GM12873 (cell line): ENCODE data around the gene KCNT1.

ENCODE experiments used
- TF ChIP-seq, protein P1 (sequence below): IDR thresholded peaks from 2 replicates; pipeline ENCODE4 v1.5.1; 2012; ENCODE audit warnings: low read depth, mild to moderate bottlenecking, moderate library complexity, low read length, control low read depth; ENCODE audit not compliant: insufficient read depth; ENCODE audit errors: missing control alignments

The KCNT1 gene

DNA sequence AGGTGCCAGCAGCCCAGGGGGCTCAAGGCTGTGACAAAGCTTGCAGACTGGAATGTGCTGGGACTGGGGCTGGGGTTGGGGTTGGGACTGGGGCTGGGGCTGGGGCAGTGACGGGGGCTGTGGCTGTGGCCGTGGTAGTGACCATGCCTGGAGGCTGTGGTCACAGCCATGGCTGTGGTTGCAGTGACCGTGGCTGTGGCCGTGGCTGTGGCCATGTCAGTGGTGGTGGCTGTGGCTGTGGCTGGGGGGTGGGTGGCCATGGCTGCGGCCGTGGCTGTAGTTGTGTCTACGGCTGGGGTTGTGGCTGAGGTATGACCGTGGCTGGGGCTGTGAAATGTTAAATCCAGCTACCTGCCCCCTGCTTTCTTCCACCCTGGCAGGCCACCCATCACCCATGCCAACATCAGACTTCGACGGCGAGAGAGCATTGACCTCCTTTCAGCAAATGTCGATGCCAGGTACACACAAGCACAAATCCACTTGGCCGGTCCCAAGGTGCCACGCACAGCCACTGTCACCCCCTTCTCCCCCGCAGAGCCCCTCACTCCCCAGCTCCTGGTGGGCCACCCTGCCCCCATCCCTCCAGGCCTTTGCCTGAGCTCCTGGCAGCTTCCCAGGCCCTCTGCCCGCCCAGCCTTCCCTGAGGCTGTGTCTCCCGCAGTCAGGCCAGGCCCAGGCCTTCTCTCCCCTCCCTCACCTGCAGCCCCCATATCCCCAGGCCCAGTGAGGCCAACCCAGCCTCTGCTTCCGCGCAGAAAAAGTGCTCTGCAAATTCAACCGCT is 23.6 kb upstream of the KCNT1 start:
- TF ChIP-seq, protein P1, sequence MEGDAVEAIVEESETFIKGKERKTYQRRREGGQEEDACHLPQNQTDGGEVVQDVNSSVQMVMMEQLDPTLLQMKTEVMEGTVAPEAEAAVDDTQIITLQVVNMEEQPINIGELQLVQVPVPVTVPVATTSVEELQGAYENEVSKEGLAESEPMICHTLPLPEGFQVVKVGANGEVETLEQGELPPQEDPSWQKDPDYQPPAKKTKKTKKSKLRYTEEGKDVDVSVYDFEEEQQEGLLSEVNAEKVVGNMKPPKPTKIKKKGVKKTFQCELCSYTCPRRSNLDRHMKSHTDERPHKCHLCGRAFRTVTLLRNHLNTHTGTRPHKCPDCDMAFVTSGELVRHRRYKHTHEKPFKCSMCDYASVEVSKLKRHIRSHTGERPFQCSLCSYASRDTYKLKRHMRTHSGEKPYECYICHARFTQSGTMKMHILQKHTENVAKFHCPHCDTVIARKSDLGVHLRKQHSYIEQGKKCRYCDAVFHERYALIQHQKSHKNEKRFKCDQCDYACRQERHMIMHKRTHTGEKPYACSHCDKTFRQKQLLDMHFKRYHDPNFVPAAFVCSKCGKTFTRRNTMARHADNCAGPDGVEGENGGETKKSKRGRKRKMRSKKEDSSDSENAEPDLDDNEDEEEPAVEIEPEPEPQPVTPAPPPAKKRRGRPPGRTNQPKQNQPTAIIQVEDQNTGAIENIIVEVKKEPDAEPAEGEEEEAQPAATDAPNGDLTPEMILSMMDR = no peak

DNA sequence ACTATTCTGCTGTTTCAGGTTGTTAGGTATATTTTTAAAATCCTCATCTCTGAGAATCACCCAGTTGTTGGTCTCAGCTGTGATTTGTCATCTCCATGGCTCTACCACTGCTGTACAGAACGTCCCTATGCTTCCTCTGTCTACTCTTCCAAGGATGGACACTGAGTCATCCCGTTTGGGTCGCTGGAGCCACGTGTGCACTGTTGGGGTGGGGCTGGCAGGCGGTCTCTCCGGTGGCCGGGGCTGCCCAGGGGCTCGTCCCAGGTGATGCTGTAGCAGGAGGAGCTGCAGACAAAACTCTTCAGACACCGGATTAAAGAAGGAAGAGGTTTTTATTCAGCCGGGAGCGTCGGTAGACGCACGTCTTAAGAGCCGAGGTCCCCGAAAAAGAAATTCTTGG is 21.9 kb upstream of the KCNT1 start:
- TF ChIP-seq, protein P1 = no peak

DNA sequence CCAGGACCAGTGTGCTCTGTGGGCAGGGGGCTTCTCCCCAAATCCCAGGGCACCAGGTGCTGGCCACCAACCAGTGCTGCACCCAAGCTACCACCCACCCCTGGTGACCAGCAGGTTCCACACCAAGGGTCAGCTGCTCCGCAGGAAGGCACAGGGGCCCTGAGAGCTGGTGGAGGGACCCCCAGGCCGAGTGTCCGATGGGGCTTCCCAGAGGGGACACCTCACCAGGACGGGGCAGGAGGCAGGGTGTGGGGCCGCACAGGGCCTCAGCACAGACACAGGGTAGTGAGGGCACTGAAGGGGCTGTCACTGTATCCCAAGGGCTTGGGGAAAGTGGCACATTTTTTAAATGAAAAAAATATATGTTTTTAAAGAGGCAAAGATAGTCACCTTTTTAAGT is 20.8 kb upstream of the KCNT1 start:
- TF ChIP-seq, protein P1 = no peak

DNA sequence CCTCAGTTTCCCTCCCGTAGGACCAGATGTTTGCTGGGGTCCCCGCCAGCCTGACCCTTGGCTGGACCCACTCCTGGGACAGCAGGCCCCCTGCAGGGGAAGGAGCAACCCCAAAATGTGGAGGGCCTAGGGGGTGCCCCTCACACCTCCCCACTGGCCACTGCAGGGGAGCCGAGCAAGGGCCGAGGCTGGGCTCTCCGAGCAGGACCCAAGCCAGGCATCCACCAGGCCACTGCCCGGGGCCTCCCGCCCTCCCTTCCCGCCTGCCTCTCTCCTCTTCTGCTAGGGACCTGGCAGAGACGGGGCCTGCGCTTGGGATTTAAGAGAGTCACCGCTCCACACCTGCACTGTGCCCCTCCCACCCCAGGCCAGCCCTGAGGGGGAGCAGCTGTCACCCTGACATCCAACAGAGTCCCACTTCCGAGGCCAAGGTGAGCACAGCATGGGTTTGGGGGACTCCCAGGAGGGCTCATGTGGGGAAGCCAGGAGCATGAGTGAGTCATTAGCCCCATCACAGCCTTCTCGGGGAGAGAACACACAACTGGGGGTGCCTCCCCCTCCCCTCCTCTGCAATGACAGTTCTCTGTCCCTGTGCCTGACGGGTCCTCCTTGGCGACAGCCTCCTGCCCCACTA is 18.5 kb upstream of the KCNT1 start:
- TF ChIP-seq, protein P1 = no peak

DNA sequence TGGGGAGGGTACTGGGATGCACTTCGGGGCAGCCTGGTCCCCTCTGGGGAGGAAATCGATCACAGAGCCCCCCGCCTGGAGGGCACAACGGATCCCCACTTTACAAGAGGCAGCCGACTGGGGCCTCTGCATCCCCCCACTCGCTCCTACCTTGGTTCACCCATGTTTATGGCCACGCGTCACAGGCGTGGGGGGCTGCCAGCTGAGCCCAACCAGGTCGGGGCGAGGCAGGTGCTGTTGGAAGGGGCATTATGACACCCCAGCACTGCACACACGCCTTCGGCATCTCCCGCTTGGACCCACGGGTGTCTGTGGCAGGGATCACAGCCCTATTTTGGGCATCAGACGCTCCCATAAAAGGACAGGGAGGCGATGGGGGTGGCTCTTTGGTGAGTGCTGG is 17.3 kb upstream of the KCNT1 start:
- TF ChIP-seq, protein P1 = no peak

DNA sequence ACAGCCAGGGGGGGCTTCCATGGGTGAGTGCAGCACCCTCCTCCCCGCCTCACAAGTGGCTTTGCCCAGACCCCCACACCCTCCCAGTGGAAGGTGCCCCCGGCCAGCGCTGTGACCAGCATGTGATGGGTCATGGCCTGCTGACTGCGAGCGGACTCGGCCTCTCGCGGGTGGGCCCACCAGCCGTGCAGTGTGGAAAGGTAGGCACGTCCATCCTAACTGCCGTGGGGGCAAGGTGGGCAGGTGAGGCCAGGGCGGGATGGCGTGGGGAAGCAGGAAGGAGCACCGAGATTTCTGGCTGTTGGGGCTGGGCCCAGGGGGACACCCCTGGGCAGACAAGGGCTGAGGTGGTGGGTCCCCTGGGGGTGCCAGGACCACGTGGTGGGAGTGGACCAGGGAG is 14.8 kb upstream of the KCNT1 start:
- TF ChIP-seq, protein P1 = no peak

DNA sequence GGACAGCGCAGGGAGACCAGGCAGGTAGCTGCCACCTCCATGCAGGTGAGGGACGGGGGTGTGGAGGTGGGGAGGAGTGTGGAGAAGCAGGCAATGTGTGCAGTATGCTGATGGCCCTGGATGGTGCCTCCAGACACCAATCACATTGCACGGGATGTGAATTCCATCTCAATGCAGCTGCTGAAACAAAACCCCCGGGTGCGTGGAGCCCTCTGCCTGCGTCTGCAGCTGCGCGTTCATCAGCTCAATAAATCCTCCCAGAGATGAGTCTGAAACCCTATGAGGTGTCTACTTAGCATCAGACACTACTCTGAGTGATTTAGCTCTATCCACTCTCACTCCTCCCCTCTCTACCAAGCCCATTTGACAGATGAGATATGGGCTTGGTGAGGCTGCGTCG is 13.0 kb upstream of the KCNT1 start:
- TF ChIP-seq, protein P1 = no peak
